B cell (primary cell): ENCODE measurements around the gene INSIG1. TPM values are rescaled to one million over a fixed set of nuclear protein-coding genes. Genes with fewer than 3 reads are reported as not detected.

Source experiments
- ATAC-seq: fragments of 200-7000 bp; cut with Tn5 transposase; one replicate; pipeline ENCODE4 v1.10.0; 2021; ENCODE audit warnings: low read depth, mild to moderate bottlenecking, moderate number of reproducible peaks, moderate library complexity
- CTCF ChIA-PET: fragments of 350-600 bp; sonication (Branson Sonifier 250); formaldehyde crosslinking; loops from one replicate; lab custom pipeline; 2021; ENCODE audit warnings: antibody characterized with exemption, inconsistent platforms; lab: Charles Lee
- POLR2A ChIA-PET: fragments of 350-600 bp; sonication (Branson Sonifier 250); formaldehyde crosslinking; loops from one replicate; lab custom pipeline; 2021; ENCODE audit warnings: antibody characterized with exemption; lab: Charles Lee
- DNase-seq: peaks from one replicate; pipeline ENCODE4 v3.0.0; 2013
- H2AFZ ChIP-seq: 2 replicates; pipeline ENCODE4 v1.6.1; 2012; ENCODE audit warnings: mild to moderate bottlenecking, low read depth, low read length; ENCODE audit not compliant: insufficient read depth, poor library complexity, severe bottlenecking
- H3K27ac ChIP-seq, 2 donors: 1 replicate in 1 of 2; 2 replicates in 1 of 2; pipeline ENCODE4 v1.5.1; 2012 to 2013; ENCODE audit warnings: low read length in 2 of 2, mild to moderate bottlenecking in 2 of 2, moderate library complexity in 1 of 2
- H3K27me3 ChIP-seq, 4 experiments: fragments of 200-600 bp in 1 of 4; sonication (generic) in 1 of 4; replicated peaks in 1 of 4; 1 replicate in 2 of 4; 2 replicates in 2 of 4; pipeline versions ENCODE4 v1.6.1 to v1.7.0; 2013 to 2016; ENCODE audit warnings: low read length in 3 of 4, mild to moderate bottlenecking in 2 of 4, mixed read lengths in 1 of 4, moderate library complexity in 1 of 4; ENCODE audit not compliant: insufficient read depth in 4 of 4, control insufficient read depth in 3 of 4; ENCODE audit errors: control extremely low read depth in 1 of 4
- H3K36me3 ChIP-seq, 2 experiments: replicated peaks in 1 of 2; 1 replicate in 1 of 2; 2 replicates in 1 of 2; pipeline versions ENCODE4 v1.6.1 to v1.7.1; 2013; ENCODE audit warnings: low read length in 1 of 2; ENCODE audit not compliant: insufficient read depth in 2 of 2, control insufficient read depth in 1 of 2; ENCODE audit errors: control extremely low read depth in 1 of 2, extremely low read depth in 1 of 2
- H3K4me1 ChIP-seq, 2 donors: fragments of 200-600 bp in 1 of 2; sonication (generic) in 1 of 2; 1 replicate in 1 of 2; 2 replicates in 1 of 2; pipeline versions ENCODE4 v1.5.1 to v1.6.1; 2013 to 2017; ENCODE audit warnings: low read length in 2 of 2; ENCODE audit not compliant: control insufficient read depth in 2 of 2, insufficient read depth in 2 of 2
- H3K4me2 ChIP-seq: replicated peaks from 2 replicates; pipeline ENCODE3; 2012; ENCODE audit warnings: mild to moderate bottlenecking, low read depth, low read length; ENCODE audit not compliant: poor library complexity, severe bottlenecking
- H3K4me3 ChIP-seq, 5 experiments: fragments of 200-600 bp in 1 of 5; sonication (generic) in 1 of 5; 1 replicate in 3 of 5; 2 replicates in 2 of 5; pipeline versions ENCODE4 v1.5.1 to v1.7.0; 2011 to 2016; ENCODE audit warnings: low read length in 4 of 5, mild to moderate bottlenecking in 4 of 5, low read depth in 2 of 5, control low read depth in 1 of 5, moderate library complexity in 1 of 5; ENCODE audit not compliant: insufficient read depth in 1 of 5; ENCODE audit errors: control extremely low read depth in 1 of 5, extremely low read depth in 1 of 5
- H3K79me2 ChIP-seq: fragments of 200-600 bp; sonication (generic); one replicate; pipeline ENCODE4 v1.6.0; 2016; ENCODE audit warnings: low read length; ENCODE audit not compliant: control insufficient read depth, insufficient read depth
- H3K9ac ChIP-seq: fragments of 200-600 bp; sonication (generic); 2 replicates; pipeline ENCODE4 v1.6.1; 2017; ENCODE audit warnings: mild to moderate bottlenecking, low read length, moderate library complexity
- H3K9me3 ChIP-seq, 3 donors: one replicate each; pipeline versions ENCODE4 v1.6.1 to v1.7.1; 2013; ENCODE audit warnings: low read length in 2 of 3; ENCODE audit not compliant: control insufficient read depth in 2 of 3, insufficient read depth in 1 of 3; ENCODE audit errors: control extremely low read depth in 1 of 3
- H4K20me1 ChIP-seq: 2 replicates; pipeline ENCODE4 v1.6.0; 2012; ENCODE audit warnings: mild to moderate bottlenecking, low read length; ENCODE audit not compliant: insufficient read depth, control insufficient read depth, poor library complexity, severe bottlenecking
- H3K27ac Mint-ChIP-seq: one replicate; pipeline ENCODE4 v1.8.0; 2021; ENCODE audit warnings: mixed read lengths
- H3K27me3 Mint-ChIP-seq: one replicate; pipeline ENCODE4 v1.8.0; 2021; ENCODE audit warnings: mixed read lengths
- H3K4me1 Mint-ChIP-seq: one replicate; pipeline ENCODE4 v1.8.0; 2021; ENCODE audit warnings: mixed read lengths
- H3K4me3 Mint-ChIP-seq: one replicate; pipeline ENCODE4 v1.8.0; 2021; ENCODE audit warnings: mixed read lengths
- H3K9me3 Mint-ChIP-seq: one replicate; pipeline ENCODE4 v1.8.0; 2022; ENCODE audit warnings: mixed read lengths; ENCODE audit not compliant: insufficient read depth
- CTCF ChIP-seq: fragments of 200-600 bp; IDR thresholded peaks from one replicate; pipeline ENCODE4 v1.8.0; 2022; ENCODE audit warnings: antibody characterized with exemption, mild to moderate bottlenecking
- EZH2 ChIP-seq: IDR thresholded peaks from 2 replicates; pipeline ENCODE4 v1.6.1; 2012; ENCODE audit warnings: borderline replicate concordance, low read depth, mild to moderate bottlenecking, moderate library complexity, low read length; ENCODE audit not compliant: insufficient read depth, poor library complexity, severe bottlenecking
- WGBS: methylation state at CpG from one replicate; pipeline ENCODE4 v1.1.5; 2013; ENCODE audit warnings: missing lambda C conversion rate; ENCODE audit not compliant: insufficient coverage; 5-methylcytosine and 5-hydroxymethylcytosine counted together
- intact Hi-C: fragments of 100-400 bp; cut with micrococcal nuclease; formaldehyde crosslinking; loops from one replicate; pipeline ENCODE4 v1.10.0; 2022
- polyA plus RNA-seq: library from polyadenylated mRNA; depleted of rRNA; stranded (reverse); fragments of >200 nt; gene quantifications from 2 replicates; pipeline ENCODE4 v1.2.3, GENCODE V29; 2012
- total RNA-seq, 2 donors: library from RNA; stranded (reverse); fragments of 120-200 nt in 1 of 2; gene quantifications; 1 replicate in 1 of 2; 2 replicates in 1 of 2; pipeline versions ENCODE4 v1.2.3 to v1.2.4, GENCODE V29; 2013 to 2022

Gene INSIG1
- total and polyA plus RNA-seq, 2 donors (not counting 1 experiment from before 2014, with no cell fraction given), result 32.2 to 56.2 TPM

GRCh38 chr7:155306673-155307470 lies 9.2 kb downstream of the INSIG1 start:
- Histone ChIP-seq H3K9ac (no peak overlapping the region), H3K9me3 (no peaks in the 10 kb centered on the region), H3K4me3 (no peak overlapping the region), H3K4me2 (peak overlapping the region; percentile 1), H3K27me3 (no peaks in the 10 kb centered on the region), H4K20me1 (peaks cover 11% of the 10 kb centered on the region), H3K36me3 (peaks cover 10 to 67% of the 10 kb centered on the region in 2 experiments), H3K4me1 (peaks cover 0 to 9% of the 10 kb centered on the region in 2 donors), H3K27ac (no peak overlapping the region), H3K79me2 (peaks cover 53% of the 10 kb centered on the region), H2AFZ (no peak overlapping the region)
- intact Hi-C loops, result no loop called here
- no peak for TF ChIP-seq CTCF
- no peak for TF ChIP-seq EZH2
- Mint-ChIP-seq H3K27ac (no peak overlapping the region), H3K4me3 (no peak overlapping the region), H3K9me3 (no peaks in the 10 kb centered on the region), H3K27me3 (no peaks in the 10 kb centered on the region), H3K4me1 (peaks cover 11% of the 10 kb centered on the region)
- ChIA-PET POLR2A (no interaction called here), CTCF (interaction anchor here (1.4 kb wide), 1 partner anchor 38 kb away, joined by 7 read pairs; no protein-coding TSS in a partner anchor)
- 43% methylated on average over 7 of the region's 15 CpGs for WGBS
- DNase-seq, result no peak
- ATAC-seq, result no peak

GRCh38 chr7:155308330-155309020 lies 10.8 kb downstream of the INSIG1 start:
- Mint-ChIP-seq H3K9me3 (no peaks in the 10 kb centered on the region), H3K27ac (no peak overlapping the region), H3K4me3 (no peak overlapping the region), H3K4me1 (peaks cover 11% of the 10 kb centered on the region), H3K27me3 (no peaks in the 10 kb centered on the region)
- H3K27ac ChIP-seq, result no peak overlapping the region
- H3K9ac ChIP-seq, result no peak overlapping the region
- H3K4me1 ChIP-seq, result peaks cover 0 to 9% of the 10 kb centered on the region in 2 donors
- ChIA-PET POLR2A (no interaction called here), CTCF (no interaction called here)
- no peak overlapping the region for H3K4me2 ChIP-seq
- 97% methylated on average over 11 of the region's 19 CpGs for WGBS
- intact Hi-C loops, result no loop called here
- peaks cover 4 to 52% of the 10 kb centered on the region in 2 experiments for H3K36me3 ChIP-seq
- H3K27me3 ChIP-seq, result no peaks in the 10 kb centered on the region
- H3K79me2 ChIP-seq, result peaks cover 37% of the 10 kb centered on the region
- no peak overlapping the region for H2AFZ ChIP-seq
- no peak for ATAC-seq
- no peak for DNase-seq
- no peak overlapping the region for H3K4me3 ChIP-seq
- peaks cover 8% of the 10 kb centered on the region for H4K20me1 ChIP-seq
- TF ChIP-seq CTCF (no peak), EZH2 (no peak)
- no peaks in the 10 kb centered on the region for H3K9me3 ChIP-seq
